Embryonic facial prominence (tissue), 1 donor: ENCODE measurements around the gene LRRC59.

Experiments
- DNase-seq: peaks from one replicate; pipeline ENCODE4 v3.0.0-alpha.2; 2016; ENCODE audit errors: extremely low spot score

The LRRC59 gene

GRCh38 chr17:50362661-50363060 is 34.7 kb downstream of the LRRC59 start:
- no peak for DNase-seq

GRCh38 chr17:50361561-50362480 is 35.5 kb downstream of the LRRC59 start:
- peak; percentile 28 for DNase-seq

GRCh38 chr17:50360486-50361115 is 36.7 kb downstream of the LRRC59 start:
- no peak for DNase-seq

GRCh38 chr17:50359998-50360461 is 37.3 kb downstream of the LRRC59 start:
- no peak for DNase-seq

- DNase-seq: no peak
Measured at GRCh38 chr17:50359005-50359699, 38.2 kb downstream of the LRRC59 start.

GRCh38 chr17:50358177-50358576 is 39.1 kb downstream of the LRRC59 start:
- DNase-seq: no peak

- DNase-seq: no peak
Measured at GRCh38 chr17:50356892-50357510, 40.3 kb downstream of the LRRC59 start.

- no peak for DNase-seq
Measured at GRCh38 chr17:50356418-50356817, 40.9 kb downstream of the LRRC59 start.

GRCh38 chr17:50355701-50356341 is 41.5 kb downstream of the LRRC59 start:
- no peak for DNase-seq

GRCh38 chr17:50355336-50355700 is 42.0 kb downstream of the LRRC59 start:
- no peak for DNase-seq

GRCh38 chr17:50354776-50355175 is 42.5 kb downstream of the LRRC59 start:
- DNase-seq: no peak

GRCh38 chr17:50354198-50354597 is 43.1 kb downstream of the LRRC59 start:
- no peak for DNase-seq

- no peak for DNase-seq
Measured at GRCh38 chr17:50353600-50354195, 43.6 kb downstream of the LRRC59 start.

GRCh38 chr17:50352693-50353599 is 44.4 kb downstream of the LRRC59 start:
- no peak for DNase-seq

GRCh38 chr17:50352072-50352692 is 45.1 kb downstream of the LRRC59 start:
- no peak for DNase-seq

- DNase-seq: no peak
Measured at GRCh38 chr17:50350733-50351132, 46.6 kb downstream of the LRRC59 start.

- no peak for DNase-seq
Measured at GRCh38 chr17:50349243-50349600, 48.1 kb downstream of the LRRC59 start.

- DNase-seq: no peak
Measured at GRCh38 chr17:50348522-50349242, 48.6 kb downstream of the LRRC59 start.

- DNase-seq: no peak
Measured at GRCh38 chr17:50347894-50348291, 49.4 kb downstream of the LRRC59 start.
